Gastroesophageal sphincter (tissue), 3 donors: Measurements from ENCODE around the gene SEMA4D.

Source experiments
- EP300 ChIP-seq: sonication (generic); formaldehyde crosslinking; IDR thresholded peaks from one replicate; pipeline ENCODE4 v1.6.1; 2017; ENCODE audit warnings: antibody characterized with exemption, mild to moderate bottlenecking
- POLR2AphosphoS5 ChIP-seq: sonication (generic); formaldehyde crosslinking; IDR thresholded peaks from one replicate; pipeline ENCODE4 v1.6.1; 2017; ENCODE audit warnings: antibody characterized with exemption
- TF ChIP-seq, protein P1 (sequence below), 4 experiments: fragments of 200-600 bp in 2 of 4; fragments of 450-650 bp in 2 of 4; sonication (generic) in 1 of 4; IDR thresholded peaks; one replicate each; pipeline ENCODE4 v1.5.1; 2017 to 2019; ENCODE audit warnings: antibody characterized with exemption in 4 of 4, mild to moderate bottlenecking in 2 of 4, moderate library complexity in 2 of 4

DNA sequence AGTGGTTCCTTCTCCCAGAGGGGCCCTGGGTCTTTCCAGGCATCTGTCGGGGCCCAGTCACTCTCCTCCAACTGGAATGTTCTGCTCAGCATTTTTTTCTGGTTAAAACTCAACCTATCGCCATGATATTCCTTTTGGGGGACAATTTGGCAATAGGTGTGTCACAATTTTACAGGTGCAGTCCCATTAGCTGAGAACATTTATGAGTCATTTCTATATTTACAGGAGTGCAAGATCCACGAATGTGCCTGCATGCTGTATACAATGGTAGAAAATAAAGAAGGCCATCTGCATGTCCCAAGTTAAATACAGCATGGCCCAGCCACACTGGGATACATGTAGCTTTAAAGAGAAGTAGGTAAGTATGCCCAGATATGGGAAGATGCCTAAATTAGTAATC lies 28.8 kb upstream of the SEMA4D start:
- TF ChIP-seq, protein P1, sequence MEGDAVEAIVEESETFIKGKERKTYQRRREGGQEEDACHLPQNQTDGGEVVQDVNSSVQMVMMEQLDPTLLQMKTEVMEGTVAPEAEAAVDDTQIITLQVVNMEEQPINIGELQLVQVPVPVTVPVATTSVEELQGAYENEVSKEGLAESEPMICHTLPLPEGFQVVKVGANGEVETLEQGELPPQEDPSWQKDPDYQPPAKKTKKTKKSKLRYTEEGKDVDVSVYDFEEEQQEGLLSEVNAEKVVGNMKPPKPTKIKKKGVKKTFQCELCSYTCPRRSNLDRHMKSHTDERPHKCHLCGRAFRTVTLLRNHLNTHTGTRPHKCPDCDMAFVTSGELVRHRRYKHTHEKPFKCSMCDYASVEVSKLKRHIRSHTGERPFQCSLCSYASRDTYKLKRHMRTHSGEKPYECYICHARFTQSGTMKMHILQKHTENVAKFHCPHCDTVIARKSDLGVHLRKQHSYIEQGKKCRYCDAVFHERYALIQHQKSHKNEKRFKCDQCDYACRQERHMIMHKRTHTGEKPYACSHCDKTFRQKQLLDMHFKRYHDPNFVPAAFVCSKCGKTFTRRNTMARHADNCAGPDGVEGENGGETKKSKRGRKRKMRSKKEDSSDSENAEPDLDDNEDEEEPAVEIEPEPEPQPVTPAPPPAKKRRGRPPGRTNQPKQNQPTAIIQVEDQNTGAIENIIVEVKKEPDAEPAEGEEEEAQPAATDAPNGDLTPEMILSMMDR (IDR thresholded peaks at IDR 0.05), result no peak
- TF ChIP-seq POLR2AphosphoS5 (no peak), EP300 (no peak)
